PC-9 (cell line): ENCODE results near the gene CBX1.

Experiments
- EZH2 ChIP-seq: fragments of 200-600 bp; sonication (generic); IDR thresholded peaks from 2 replicates; pipeline ENCODE4 v1.8.0; 2017; ENCODE audit warnings: antibody characterized with exemption, low read depth
- TF ChIP-seq, protein P1 (sequence below): fragments of 200-600 bp; sonication (generic); conservative IDR thresholded peaks from 2 replicates; pipeline ENCODE4 v1.6.1; 2017; ENCODE audit warnings: mixed run types, antibody characterized with exemption, mild to moderate bottlenecking, moderate library complexity

DNA sequence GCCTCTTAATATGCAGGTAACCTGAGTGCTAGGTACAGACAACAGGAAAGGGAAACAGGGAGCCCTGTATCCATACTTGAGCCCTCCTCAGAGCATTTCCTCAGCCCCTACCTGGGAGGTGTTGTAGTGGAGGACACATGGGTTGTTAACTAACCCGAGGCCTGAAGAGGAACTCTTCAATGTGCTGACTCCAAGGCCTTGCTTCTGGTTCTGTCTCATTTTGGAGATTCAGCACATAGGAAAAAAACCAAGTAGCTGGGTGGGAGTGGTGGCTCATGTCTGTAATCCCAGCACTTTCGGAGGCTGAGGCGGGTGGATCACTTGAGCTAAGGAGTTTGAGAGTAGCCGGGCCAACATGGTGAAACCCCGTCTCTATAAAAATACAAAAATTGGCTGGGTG lies 31.1 kb upstream of the CBX1 start:
- TF ChIP-seq, protein P1, sequence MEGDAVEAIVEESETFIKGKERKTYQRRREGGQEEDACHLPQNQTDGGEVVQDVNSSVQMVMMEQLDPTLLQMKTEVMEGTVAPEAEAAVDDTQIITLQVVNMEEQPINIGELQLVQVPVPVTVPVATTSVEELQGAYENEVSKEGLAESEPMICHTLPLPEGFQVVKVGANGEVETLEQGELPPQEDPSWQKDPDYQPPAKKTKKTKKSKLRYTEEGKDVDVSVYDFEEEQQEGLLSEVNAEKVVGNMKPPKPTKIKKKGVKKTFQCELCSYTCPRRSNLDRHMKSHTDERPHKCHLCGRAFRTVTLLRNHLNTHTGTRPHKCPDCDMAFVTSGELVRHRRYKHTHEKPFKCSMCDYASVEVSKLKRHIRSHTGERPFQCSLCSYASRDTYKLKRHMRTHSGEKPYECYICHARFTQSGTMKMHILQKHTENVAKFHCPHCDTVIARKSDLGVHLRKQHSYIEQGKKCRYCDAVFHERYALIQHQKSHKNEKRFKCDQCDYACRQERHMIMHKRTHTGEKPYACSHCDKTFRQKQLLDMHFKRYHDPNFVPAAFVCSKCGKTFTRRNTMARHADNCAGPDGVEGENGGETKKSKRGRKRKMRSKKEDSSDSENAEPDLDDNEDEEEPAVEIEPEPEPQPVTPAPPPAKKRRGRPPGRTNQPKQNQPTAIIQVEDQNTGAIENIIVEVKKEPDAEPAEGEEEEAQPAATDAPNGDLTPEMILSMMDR = no peak
- no peak for TF ChIP-seq EZH2
